A549 treated with DMSO at 1 μM for 4 hours (cell line): ENCODE data around the gene RAB7A. TPM values are rescaled to one million over a fixed set of nuclear protein-coding genes. Genes with fewer than 3 reads are reported as not detected.

Experiments
- total RNA-seq: library from RNA; stranded (reverse); fragments of 200-300 nt; extraction: Qiagen RNA extraction; gene quantifications from 5 replicates; pipeline ENCODE4 v1.2.3, GENCODE V29; 2022; ENCODE audit warnings: low read depth

The RAB7A gene
- total RNA-seq = 154 to 189 TPM (median 176 TPM) in 5 replicates

GRCh38 chr3:128726023-128727016, at the start of gene RAB7A:
Gene RAB7A (plus strand): TSS chr3:128726183. CDS start chr3:128795368, 69,185 bp downstream.

Other genes starting within 250 kb of the RAB7A start
- 5.0 to 5.5 TPM (median 5.0 TPM) in 5 replicates for gene GATA2, start 233.0 kb upstream of the RAB7A start, total RNA-seq
- 164 to 180 TPM (median 170 TPM) in 5 replicates for gene RPN1, start 75.4 kb upstream of the RAB7A start, total RNA-seq
- 24.0 to 27.1 TPM (median 24.7 TPM) in 5 replicates for gene ACAD9, start 153.4 kb downstream of the RAB7A start, total RNA-seq